Hippocampal formation (tissue), 2 donors: ENCODE data around the gene KCTD1.

ENCODE experiments used
- DNase-seq, 2 donors: peaks; one replicate each; lab custom pipeline; 2025; lab: John Stamatoyannopoulos, UW

The KCTD1 gene

DNA sequence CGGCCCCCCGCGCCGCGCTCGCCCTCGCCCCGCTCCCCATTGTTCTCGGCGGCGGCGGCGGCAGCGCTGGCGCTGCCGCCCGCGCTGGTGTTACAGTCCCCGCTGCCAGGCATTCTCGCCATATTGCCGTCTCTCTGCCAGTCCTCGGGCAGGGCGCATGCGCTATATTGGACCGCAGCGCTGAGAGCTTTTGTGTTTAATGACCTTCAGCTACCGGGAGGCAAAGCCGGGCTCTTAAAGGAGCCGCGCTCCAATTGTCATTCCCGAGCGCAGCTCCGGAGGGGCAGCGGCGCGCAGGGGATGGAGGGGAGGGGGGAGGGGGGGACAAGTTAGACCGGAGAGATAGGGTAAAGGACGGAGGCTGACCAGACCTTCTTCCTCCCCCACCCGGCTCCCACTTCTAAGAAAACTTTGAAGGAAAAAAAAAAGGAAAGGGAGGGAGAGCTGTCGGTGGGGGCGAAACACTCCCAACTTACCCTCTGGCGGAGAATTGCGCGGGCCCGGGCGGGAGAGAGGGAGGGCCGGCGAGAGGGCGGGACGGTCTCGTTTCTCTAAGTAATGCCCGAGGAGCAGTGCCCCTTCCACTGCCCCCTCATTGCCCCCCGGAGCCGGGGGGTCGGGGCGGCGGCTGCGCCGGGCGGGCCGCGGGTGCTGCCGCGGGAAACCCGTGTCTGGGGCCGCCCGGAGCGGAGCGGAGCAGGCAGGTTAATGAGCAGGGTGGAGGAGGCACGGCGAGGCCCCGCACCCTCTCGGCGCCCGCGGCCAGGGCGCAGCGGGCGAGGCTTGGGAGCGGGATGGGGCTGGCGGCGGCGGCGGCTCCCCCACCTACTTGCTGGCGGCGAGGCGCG is at the start of gene KCTD1:
KCTD1 (minus strand) TSS at position 139 of the 848 bp plus-strand sequence; CDS start at position 122, 17 bp downstream.
- peak; percentile 55 to 77 for DNase-seq

DNA sequence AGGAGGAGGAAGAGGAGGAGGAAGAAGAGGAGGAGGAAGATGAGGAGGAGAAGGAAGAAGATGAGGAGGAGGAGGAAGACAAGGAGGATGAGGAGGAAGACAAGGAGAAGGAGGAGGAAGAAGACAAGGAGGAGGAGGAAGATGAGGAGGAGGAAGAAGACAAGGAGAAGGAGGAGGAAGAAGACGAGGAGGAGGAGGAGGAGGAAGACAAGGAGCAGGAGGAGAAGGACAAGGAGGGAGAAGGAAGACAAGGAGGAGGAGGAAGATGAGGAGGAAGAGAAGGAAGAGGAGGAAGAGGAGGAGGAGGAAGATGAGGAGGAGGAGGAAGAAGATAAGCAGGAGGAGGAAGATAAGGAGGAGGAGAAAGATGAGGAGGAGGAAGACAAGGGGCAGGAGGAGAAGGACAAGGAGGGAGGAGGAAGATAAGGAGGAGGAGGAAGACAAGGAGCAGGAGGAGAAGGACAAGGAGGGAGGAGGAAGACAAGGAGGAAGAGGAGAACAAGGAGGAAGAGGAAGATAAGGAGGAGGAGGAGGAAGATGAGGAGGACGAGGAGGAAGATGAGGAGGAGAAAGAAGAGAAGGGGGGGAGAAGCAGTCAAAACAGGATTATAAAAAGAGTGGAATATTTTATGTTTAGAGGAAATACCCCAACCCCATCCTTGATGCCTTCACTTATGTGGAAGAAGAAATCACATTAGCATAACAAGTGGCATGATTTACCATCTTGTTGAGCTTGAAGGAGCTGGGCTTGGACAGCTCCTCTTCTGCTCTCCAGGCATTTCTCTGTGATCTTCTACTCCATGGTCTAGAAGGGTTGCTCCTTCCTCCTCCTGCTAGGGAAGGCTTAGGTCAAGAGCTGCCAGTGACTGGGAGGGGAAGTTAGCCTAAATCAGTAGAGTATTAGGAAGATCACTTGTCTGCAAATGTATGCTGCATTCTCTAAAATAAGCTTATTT is 45.3 kb upstream of the KCTD1 start:
- DNase-seq: no peak

DNA sequence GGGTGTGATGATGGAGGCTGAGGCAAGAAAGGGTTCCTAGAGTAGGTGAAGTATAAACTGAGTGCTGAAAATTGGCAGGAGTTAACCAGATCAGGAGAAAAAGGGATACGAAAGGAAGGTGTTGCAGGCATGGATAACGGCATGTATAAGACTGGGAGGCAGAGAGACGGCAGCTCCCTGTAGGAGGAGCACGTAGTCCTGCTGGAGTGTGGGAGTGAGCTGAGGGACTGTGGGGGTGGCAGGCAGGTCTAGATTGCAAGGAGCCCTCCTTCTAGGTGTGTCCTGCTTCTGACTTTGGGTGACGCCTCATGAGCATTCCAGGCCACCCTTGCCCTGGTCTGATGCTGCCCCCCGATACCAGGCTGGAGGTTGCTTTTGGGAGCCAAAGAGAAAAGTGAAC is 36.4 kb upstream of the KCTD1 start:
- no peak for DNase-seq

DNA sequence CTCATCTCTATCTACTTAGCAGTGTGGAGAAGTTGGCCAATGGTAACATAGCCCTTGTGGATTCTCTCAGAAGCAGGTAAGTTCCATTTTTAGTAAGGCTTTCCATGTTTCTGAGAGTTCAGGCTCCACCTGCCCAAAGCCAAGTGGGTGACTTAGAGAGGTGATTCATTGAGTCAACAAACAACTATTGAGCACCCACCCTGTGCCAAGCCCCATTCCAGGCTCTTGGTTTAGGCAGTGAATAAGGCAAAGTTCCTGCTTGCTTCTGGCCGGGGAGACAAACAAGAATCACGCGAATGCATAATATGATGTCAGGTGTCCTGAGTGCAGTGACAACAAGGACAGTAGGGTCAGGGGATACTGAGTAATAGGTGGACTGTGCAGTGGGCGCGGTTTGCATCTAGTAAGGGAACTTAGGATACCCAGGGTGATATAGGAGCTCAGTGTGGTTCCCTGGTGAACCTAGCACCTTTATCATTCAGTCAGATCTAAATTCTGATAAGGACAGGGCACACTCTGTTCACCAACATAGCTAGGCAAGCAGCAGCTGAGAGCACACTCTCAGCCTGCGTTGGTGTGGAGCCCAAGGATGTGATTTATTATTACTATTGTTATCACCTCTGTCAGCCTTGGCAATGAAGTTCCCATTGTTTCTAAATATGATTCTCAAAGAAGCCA is 31.7 kb upstream of the KCTD1 start:
- DNase-seq: no peak

DNA sequence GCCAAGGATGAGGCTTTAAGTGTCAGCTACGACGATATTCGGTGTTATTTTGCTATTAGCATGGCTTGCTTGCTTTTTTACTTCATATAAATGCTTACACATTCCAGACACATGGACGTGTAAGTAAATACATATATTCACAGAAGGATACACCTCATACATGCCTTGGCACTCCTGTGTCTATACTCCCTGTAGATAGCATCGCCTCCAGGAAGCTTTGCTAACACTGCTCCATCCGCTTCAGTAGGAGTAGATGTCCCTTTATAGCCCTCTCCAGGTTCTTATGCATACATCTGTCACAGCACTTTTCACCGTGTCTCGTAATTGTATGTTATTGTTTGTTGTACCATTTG is 27.5 kb upstream of the KCTD1 start:
- DNase-seq: no peak

DNA sequence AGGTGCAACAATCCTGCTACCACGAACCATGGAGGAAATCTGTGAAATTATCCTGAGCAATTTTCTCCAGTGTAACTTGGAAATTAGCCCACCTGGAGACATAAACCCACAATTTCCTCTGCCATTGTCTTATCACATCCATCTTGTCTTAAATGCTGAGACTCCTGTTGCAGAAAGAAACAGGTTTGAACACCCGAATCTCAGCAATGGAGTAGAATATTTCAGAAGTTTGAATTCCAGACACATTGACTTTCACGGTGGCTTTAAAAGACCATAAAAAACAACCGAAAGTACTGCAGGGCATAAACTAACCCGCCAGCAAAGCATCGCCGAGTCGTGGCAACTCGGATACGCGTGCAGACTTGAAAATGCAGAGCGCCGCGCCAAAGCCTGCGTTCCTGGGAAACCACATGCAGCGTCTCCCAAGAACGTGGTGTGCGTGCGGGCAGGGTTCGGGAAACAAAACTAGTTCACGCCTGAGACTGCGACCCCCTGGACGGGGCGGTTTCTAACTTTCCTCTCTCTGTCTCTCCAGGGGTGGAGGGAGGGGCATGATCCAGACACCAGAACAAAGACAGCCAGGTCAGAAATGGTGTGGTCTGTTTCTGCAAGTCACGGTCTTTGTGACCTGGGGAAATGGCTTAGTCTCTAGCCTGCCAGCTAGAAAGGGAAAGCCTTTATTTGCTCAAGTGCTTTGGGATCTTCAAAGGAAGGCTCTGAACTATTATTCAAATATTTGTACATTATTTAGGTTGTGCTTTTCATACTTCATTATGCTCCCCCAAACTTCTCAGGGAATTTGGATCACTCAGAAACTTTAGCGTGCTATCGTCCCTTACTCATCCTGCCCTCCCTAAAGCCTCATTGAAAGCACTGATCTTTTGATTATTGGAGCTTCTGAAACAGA is 26.9 kb upstream of the KCTD1 start:
- peak in 1 of 2 donors; percentile 22 for DNase-seq

DNA sequence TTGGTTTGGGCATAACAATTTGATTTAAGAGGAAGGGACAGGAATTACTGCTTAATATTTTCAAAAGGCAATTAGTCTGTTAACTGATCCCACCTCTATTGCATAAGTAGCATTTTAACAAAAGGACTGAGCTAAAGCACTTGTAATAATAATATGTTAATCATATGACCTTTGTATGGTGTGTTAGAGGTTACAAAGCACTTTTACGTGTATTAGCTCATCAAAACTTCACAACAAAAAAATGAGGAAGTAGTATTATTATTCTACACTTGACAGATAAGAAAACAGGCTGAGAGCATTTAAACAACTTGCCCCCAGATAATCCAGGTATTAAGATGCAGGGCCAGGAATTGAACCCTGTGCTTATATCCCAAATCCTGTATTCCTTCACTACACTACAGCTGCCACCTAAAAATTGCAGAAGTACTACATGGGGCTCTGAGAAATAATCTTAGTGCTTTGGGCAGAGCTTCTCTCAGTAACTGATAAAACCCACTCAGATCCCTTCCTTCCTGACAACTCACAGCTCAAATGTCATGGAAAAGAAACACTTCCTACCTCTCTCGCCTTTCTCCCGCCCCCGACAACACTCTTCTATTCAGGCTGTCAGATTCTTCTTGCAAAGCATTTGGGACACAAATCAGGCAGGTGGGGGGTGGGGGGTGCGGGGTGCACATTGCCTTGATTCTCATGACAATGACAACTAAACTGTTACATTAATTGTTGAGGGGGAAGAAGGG is 20.7 kb upstream of the KCTD1 start:
- no peak for DNase-seq

DNA sequence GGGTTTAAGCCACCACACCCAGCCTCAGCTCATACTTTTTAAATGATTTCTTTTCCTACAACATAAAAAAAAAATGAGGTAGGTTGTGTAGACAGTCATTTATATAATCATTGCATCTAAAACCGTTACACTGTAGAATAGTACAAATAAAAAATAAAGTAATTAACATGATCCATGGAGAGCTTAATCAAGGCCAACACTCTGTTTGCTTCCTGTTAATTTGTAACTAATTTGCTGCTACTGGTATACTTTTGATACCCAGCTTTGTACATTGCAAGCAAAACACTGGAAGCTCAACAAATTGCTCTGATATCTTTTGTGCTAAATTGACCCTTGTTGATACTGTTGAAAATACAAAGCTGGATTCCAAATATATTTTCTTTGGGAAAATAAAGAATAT is 20.2 kb upstream of the KCTD1 start:
- DNase-seq: no peak

DNA sequence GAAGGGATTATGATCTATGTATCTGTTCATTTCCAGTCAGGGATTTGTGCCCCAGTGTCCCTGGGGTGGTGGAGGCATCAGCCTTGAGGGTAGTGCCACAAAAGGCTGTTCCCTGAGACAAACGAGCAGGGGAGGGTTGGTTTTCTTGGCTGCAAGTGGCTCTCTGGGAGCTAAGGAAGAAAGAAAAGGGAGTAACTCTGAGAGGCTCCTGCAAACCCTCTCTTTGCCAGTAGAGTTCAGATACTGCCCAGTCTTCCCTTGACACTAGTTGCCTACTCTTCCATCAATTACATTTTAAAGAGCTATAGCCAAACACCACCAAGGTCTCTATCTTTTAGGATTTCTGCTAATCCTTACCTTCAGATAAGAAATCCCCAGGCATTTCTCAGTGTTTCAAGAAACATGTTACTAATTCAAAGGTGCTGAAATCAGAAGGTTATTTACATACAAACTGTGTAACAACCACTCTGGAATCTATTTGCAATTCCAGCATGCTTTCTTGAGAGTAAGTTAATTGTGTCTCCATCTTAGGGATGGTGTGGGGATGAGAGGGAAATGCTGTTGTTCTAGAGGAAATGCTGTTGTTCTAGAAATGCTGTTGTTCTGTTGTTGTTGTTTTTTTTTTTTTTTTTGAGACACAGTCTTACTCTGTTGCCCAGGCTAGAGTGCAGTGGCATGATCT is 18.7 kb upstream of the KCTD1 start:
- no peak for DNase-seq

DNA sequence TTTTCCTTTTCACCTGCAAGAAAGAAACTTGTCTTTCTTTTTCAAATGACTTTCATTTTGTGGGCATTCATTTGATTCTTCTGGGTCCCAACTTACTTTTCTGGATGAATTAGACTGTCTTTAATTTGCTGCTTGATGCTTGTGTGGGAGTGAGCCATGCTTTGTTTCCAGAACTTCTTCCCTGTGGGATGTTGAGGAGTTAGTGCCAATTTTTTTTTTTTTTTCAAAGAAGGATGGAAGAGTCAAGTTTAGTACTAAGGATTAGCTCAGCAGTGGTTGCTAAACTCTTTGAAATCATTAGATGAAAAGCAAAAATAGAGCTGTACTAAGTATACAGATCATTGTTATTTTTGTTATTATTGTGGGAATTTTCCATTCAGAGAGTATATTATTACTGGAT is 17.2 kb upstream of the KCTD1 start:
- DNase-seq: no peak

DNA sequence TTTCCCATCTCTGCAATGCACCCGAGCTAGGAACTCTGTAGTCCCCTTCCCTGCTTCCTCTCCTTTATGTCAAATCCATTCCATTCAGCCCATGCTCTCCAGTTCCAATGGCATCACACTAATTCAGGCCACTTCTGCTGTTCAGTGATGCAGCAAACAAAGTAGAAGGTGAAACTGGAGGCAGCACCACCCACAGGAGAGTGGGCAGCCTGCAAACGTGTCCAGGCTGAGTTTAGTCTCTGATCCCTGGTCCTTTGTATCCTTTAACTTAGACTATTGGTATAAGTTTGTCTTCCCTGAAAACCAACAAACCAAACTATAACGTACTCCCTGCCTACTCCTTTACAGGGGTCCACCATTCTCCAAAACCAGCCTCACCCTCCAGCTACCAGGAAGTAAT is 14.7 kb upstream of the KCTD1 start:
- DNase-seq: no peak

DNA sequence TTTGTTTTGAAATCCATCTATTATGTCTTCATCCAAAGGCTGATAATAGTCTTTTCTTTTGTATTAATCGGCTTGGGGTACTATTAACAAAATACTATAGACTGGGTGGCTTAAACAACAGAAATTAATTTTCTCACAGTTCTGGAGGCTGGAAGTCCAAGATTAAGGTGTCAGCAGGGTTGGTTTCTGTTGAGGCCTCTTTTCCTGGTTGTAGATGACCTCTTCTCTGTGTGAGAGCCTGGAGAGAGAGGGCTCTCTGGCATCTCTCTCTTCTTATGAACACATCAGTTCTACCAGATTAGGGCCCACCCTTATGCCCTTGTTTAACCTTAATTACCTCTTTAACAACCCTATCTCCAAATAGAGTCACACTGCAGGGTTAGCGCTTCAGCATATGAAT is 14.2 kb upstream of the KCTD1 start:
- no peak for DNase-seq

DNA sequence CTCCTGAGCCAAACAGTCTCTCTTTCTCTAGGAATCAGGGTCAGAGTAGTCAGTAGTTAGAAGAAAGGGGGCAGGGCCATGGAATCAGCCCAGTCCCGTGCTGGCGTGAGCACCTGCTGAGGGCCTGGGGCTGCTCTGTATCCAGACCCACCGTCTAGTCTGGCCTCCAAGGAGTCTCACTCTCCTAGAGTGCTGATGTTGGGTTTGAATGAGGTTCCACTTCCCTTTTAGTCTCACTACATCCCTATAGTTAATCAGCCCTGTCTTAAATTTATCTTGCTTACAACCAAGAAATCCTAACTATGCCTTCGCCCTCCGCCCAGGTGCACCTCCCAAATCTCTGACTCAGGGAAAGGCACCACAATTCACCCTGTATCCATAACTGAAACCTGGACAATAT is 13.4 kb upstream of the KCTD1 start:
- DNase-seq: no peak

DNA sequence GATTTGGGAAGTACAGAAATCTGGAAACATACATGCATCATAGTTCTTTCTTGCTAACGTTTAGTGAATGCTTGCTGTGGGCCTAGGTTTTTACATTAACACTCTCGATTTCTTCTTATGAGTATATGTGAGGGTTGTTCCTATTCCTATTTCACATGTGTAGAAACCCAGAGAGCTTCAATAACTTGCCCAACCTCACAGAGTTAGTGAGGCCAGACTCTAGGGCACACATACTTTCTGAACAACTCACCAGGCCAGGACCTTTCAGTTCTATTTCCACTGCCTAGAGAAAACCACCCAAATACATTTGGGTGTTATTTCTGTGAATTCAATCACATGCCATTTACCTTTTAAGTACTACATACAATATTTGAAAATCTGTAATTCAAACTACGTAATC is 8.2 kb upstream of the KCTD1 start:
- no peak for DNase-seq

DNA sequence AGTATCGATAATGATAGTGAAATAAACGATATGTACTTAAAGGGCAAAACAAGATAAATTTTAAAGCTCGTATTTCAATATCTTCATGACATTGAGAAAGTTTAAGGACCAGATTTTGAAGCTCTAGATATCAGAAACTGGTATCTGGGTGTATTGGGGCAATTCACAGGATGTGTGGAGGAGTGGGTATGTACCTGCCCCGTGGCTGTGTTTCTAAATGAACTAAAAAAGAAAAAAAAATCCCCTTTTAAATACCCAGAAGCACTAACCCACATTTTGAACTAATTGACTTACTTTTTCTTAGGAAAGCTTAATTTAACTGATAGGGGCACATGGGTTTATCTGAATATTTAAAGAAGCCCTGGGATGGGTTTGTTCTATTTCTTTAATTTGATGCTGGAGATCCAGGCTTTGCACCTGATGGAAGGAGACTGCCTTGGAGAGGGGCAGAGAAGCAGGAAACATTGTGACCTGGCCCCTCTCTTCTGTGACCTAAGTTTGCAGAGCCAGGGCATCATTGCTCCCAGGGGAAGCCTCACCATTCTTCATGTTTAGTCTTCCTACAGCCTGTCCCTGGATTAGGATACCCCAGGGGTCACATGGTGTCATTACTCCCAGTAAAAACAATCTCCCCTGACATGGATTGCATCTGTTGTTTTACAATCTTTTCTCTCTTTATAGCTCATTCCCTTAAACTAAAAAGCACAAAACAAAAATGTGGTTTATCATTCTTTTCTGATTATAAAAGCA is 7.6 kb upstream of the KCTD1 start:
- no peak for DNase-seq

DNA sequence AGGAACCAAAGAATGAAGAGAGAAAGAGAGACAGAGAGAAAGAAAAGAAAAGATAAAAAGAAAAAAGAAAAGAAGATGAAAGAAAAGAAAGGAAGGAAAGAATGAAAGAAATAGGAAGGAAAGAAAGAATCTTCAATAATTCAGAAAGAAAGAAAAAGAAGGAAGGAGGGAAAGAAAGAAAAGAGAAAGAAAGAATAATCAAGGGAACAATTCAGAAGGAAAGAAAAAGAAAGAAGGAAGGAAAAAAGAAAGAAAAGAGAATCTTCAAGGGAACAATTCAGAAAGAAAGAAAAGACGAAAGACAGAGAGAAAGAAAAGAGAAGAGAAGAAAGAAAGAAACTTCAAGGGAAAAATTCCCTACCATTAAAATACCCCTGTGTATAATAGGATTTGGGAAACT is 5.6 kb upstream of the KCTD1 start:
- DNase-seq: no peak

DNA sequence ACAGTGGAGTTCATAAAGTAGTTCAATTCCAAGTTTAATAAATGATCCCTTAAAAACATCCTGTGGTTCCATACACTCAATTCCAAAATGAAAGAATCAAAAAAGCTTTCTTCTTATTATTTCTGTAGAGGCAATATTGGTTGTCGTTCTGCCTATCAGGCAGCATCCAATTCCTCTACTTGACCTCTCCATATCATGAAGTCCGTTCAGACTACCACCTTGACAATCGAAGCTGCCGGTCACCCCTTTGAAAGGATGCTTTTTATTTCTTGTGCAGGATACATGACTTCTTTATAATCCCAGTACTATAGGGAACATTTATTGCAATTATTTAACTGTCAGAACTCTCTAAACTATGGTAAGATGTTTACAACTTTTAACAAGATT is 3.3 kb upstream of the KCTD1 start:
- DNase-seq: no peak

DNA sequence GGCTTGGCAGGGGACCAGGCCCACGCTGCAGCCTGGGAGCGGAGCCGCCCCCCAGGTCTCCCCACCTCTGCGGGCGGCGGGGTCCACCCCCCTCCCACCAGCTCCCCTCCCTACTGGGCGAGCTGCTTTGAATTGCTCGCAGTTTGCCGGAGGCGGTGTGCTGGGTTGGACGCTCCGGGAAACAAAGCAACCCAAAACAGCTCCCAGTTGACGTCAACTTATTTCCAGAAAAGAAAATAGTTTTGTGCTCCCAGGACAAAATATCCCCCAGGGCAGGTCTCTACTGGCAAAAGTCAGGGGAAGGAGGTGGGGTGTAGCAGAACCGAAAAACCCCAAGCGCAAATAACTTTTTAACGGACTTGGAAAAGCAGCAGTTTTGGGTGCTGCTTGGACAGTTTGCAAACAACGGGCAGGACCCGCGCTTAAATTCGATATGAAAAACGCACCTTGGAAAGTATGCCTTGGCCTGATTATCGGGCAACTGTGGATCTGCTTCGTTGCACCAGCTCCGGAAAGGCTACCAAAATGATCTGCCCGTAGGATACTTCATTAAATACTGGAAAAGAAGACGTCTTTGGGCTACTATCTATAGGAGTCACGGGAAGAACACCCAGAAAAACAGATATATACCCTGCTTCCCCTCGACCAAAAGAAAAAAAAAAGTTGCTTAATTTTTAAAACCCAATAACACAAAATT is 2.8 kb upstream of the KCTD1 start:
- no peak for DNase-seq
